Heart left ventricle (tissue), 13 donors: Measurements from ENCODE around the gene IL36B.

Source experiments
- POLR2A ChIP-seq, 2 donors: fragments of 450-650 bp; IDR thresholded peaks; one replicate each; pipeline ENCODE4 v1.6.1; 2017; ENCODE audit warnings: antibody characterized with exemption in 2 of 2, mild to moderate bottlenecking in 2 of 2, moderate library complexity in 2 of 2
- TF ChIP-seq, protein P1 (sequence below), 12 donors: fragments of 200-600 bp; sonication (generic) in 4 of 12; IDR thresholded peaks; one replicate each; pipeline versions ENCODE4 v1.5.0 to v1.8.0; 2018 to 2022; ENCODE audit warnings: antibody characterized with exemption in 12 of 12, mild to moderate bottlenecking in 5 of 12
- donor health status: ischemic (EF 13 %, LVEDD 7.1; RV severe dilation, severe dysfunction).
- donor health status: DM: no; HTN: yes; CAD: no.
- donor health status: DM: no; HTN: no; CAD: no.
- donor health status: ischemic (EF 25% LVEDD 6.9; RV normal size, moderate dysfunction).
- donor health status: ischemic (EF 25% LVEDD 5.7; RV mildly dilated, moderate dysfunction).
- donor health status: ischemic (EF 35%, LVEDD 5.7; RV mildly dilated, moderate dysfunction).
- donor health status: nonischemic (EF 11% LVEDD 7.7; RV severe dilation, severe dysfunction).
- donor health status: DM: yes; HTN: yes; CAD: no.
- donor health status: PGD.
- donor health status: ischemic (EF 29% LVEDD 5.4; RV normal size, mild dysfunction).
- donor health status: nonischemic (EF 23%, LVEDD 6.1; RV moderate dilation, normal function).

- TF ChIP-seq, protein P1, sequence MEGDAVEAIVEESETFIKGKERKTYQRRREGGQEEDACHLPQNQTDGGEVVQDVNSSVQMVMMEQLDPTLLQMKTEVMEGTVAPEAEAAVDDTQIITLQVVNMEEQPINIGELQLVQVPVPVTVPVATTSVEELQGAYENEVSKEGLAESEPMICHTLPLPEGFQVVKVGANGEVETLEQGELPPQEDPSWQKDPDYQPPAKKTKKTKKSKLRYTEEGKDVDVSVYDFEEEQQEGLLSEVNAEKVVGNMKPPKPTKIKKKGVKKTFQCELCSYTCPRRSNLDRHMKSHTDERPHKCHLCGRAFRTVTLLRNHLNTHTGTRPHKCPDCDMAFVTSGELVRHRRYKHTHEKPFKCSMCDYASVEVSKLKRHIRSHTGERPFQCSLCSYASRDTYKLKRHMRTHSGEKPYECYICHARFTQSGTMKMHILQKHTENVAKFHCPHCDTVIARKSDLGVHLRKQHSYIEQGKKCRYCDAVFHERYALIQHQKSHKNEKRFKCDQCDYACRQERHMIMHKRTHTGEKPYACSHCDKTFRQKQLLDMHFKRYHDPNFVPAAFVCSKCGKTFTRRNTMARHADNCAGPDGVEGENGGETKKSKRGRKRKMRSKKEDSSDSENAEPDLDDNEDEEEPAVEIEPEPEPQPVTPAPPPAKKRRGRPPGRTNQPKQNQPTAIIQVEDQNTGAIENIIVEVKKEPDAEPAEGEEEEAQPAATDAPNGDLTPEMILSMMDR (IDR thresholded peaks at IDR 0.05), result no peak
- TF ChIP-seq POLR2A (IDR thresholded peaks at IDR 0.05), result no peak
Measured at GRCh38 chr2:113011108-113011507, 41.6 kb downstream of the IL36B start.
